Right cardiac atrium (tissue), 5 donors: ENCODE data around the gene GPR107. TPM values are rescaled to one million over a fixed set of nuclear protein-coding genes. Genes with fewer than 3 reads are reported as not detected.
A peak's percentile ranks its signal among the peaks of the same experiment; 100 is the strongest.

Experiments
- ATAC-seq, 2 donors: fragments of 200-7000 bp; cut with Tn5 transposase; one replicate each; pipeline versions ENCODE4 v1.8.0 to v1.9.1; 2020; ENCODE audit warnings: moderate library complexity in 2 of 2, mild to moderate bottlenecking in 1 of 2
- DNase-seq, 3 donors: peaks; one replicate each; pipeline ENCODE4 v3.0.0-alpha.2; 2020
- H3K27ac ChIP-seq: one replicate; pipeline ENCODE4 v1.5.1; 2013; ENCODE audit warnings: mild to moderate bottlenecking, low read length, control low read depth, moderate library complexity
- H3K27me3 ChIP-seq: one replicate; pipeline ENCODE4 v1.6.1; 2013; ENCODE audit not compliant: control insufficient read depth, insufficient read depth
- H3K4me1 ChIP-seq: one replicate; pipeline ENCODE4 v1.6.1; 2013; ENCODE audit warnings: low read length; ENCODE audit not compliant: control insufficient read depth, insufficient read depth
- H3K4me3 ChIP-seq: one replicate; pipeline ENCODE4 v1.5.1; 2013; ENCODE audit warnings: low read length, control low read depth
- H3K9me3 ChIP-seq: one replicate; pipeline ENCODE4 v1.6.1; 2013; ENCODE audit warnings: low read length; ENCODE audit not compliant: control insufficient read depth
- WGBS: extraction: QIAGEN DNeasy Blood & Tissue Kit; methylation state at CpG from one replicate; pipeline ENCODE4 v1.1.7; 2013; 5-methylcytosine and 5-hydroxymethylcytosine counted together
- intact Hi-C, 4 donors: fragments of 100-400 bp; cut with DNase I; formaldehyde crosslinking; loops; one replicate each; pipeline versions ENCODE4 v1.11.0 to v1.14.0; 2022 to 2023
- polyA plus RNA-seq: library from polyadenylated mRNA; stranded (reverse); fragments of 200-250 nt; gene quantifications from one replicate; pipeline ENCODE4 v1.2.3, GENCODE V29; 2013
- total RNA-seq, 4 donors: library from RNA; stranded (reverse); fragmentation: NEBNext Ultra II Directional; extraction: Animal tissue kit (Norgen Biotek cat#: 25700); gene quantifications; one replicate each; pipeline ENCODE4 v1.2.1, GENCODE V29; 2021
- donor health status: healthy with polysubstance abuse.
- donor health status: DM: no; HTN: yes; CAD: no.
- donor health status: DM: no; HTN: no; CAD: no.
- donor health status: DM: no; HTN: yes; CAD: no; lungs with severe emphysema.
- donor health status: DM: yes; HTN: yes; CAD: no.

GPR107 gene
- total and polyA plus RNA-seq, 5 donors, result 13.1 to 29.5 (median 23.9) TPM

DNA sequence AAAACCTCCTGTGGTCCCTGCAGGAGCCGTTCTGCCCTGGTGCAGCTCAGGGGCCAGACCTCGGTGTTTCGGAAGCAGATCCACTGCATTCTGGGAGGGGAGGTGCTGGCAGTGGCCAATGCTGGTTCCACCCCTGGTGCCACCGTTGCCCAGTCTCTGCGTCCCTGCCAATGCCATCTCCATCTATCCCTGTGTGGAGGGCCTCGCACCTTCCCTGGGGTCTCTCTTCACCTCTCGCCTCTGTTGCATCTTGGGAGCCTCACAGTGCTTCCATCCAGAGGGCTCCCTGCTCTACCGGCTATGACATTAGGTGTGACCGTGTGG, 133.8 kb downstream of the GPR107 start:
- DNase-seq (peak in 1 of 3 donors; percentile 15), ATAC-seq (no peak)
- no peak overlapping the region for H3K4me3 ChIP-seq
- intact Hi-C loops, result no loop called here
- H3K27ac ChIP-seq, result no peak overlapping the region
- no peaks in the 10 kb centered on the region for H3K27me3 ChIP-seq
- no peaks in the 10 kb centered on the region for H3K9me3 ChIP-seq
- WGBS, result 62% methylated on average over 9 of the region's 9 CpGs
- H3K4me1 ChIP-seq, result peaks cover 7% of the 10 kb centered on the region

GRCh38 chr9:130188860-130189481, 135.3 kb downstream of the GPR107 start:
- Histone ChIP-seq H3K27ac (no peak overlapping the region), H3K27me3 (no peaks in the 10 kb centered on the region), H3K4me1 (peaks cover 7% of the 10 kb centered on the region), H3K9me3 (no peaks in the 10 kb centered on the region), H3K4me3 (no peak overlapping the region)
- intact Hi-C loops, result no loop called here
- 90% methylated on average over 7 of the region's 7 CpGs for WGBS
- DNase-seq (peak in 1 of 3 donors; percentile 13), ATAC-seq (no peak)

Other genes starting within 250 kb of the GPR107 start
- gene TOR1A, start 229.8 kb upstream of the GPR107 start, total RNA-seq, result 10 to 100 TPM; 18.0 to 22.4 (median 19.6) TPM
- 16.1 TPM for gene TOR1A, start 229.8 kb upstream of the GPR107 start, polyA plus RNA-seq
- 10 to 100 TPM; 31.9 to 40.9 (median 33.9) TPM for gene C9orf78, start 218.6 kb upstream of the GPR107 start, total RNA-seq
- gene C9orf78, start 218.6 kb upstream of the GPR107 start, polyA plus RNA-seq, result 55.9 TPM
- 10 to 100 TPM; 15.3 to 18.4 (median 16.7) TPM for gene USP20, start 218.4 kb upstream of the GPR107 start, total RNA-seq
- gene USP20, start 218.4 kb upstream of the GPR107 start, polyA plus RNA-seq, result 12.9 TPM
- 10 to 100 TPM; 26.2 to 27.5 (median 26.6) TPM for gene FNBP1, start 10.7 kb upstream of the GPR107 start, total RNA-seq
- 10.8 TPM for gene FNBP1, start 10.7 kb upstream of the GPR107 start, polyA plus RNA-seq
- gene NCS1, start 118.5 kb downstream of the GPR107 start, total RNA-seq, result 10 to 100 TPM; 16.6 to 46.9 (median 19.0) TPM
- 9.3 TPM for gene NCS1, start 118.5 kb downstream of the GPR107 start, polyA plus RNA-seq
- 1 to 10 TPM; 2.3 to 5.1 (median 3.9) TPM for gene HMCN2, start 211.9 kb downstream of the GPR107 start, total RNA-seq
- 6.1 TPM for gene HMCN2, start 211.9 kb downstream of the GPR107 start, polyA plus RNA-seq